Epithelial cell of esophagus (primary cell): Measurements from ENCODE around the gene HOXB7.

Experiments
- DNase-seq: peaks from one replicate; pipeline ENCODE4 v3.0.0; 2010; ENCODE audit warnings: low read depth
- H3K4me3 ChIP-seq: 2 replicates; pipeline ENCODE4 v1.5.1; 2011; ENCODE audit warnings: mild to moderate bottlenecking, low read length, control low read depth
- TF ChIP-seq, protein P1 (sequence below): IDR thresholded peaks from 2 replicates; pipeline ENCODE4 v1.5.1; 2011; ENCODE audit warnings: low read depth, mild to moderate bottlenecking, low read length, control low read depth, inconsistent platforms; ENCODE audit not compliant: insufficient read depth; ENCODE audit errors: missing control alignments

HOXB7 gene

GRCh38 chr17:48610282-48611211, at the start of gene HOXB7:
HOXB7 (minus strand) TSS chr17:48611017; CDS start chr17:48610918, 99 bp downstream.
- peak within 1 kb of the TSS; percentile 1 for H3K4me3 ChIP-seq

DNA sequence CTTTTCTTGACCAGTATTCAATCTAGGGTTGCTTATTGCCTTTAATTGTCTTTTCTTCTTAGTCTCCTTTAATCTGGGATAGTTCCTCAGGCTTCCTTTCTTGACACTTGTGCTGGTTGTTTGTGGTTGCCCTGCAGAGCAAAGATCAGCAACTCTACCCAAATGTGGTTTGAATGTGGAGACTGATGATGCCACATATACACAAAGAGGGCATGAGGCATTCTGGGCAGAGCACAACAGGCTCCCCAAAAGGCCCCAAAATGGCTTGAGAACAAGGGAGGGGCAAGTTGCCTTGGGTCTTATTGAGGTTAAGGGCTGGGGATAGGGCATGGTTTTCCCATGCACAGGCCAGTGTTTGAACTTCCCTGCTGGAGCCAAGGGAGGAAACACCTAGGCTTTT, 45.1 kb upstream of the HOXB7 start:
- no peak for DNase-seq
- no peak overlapping the region for H3K4me3 ChIP-seq
- TF ChIP-seq, protein P1, sequence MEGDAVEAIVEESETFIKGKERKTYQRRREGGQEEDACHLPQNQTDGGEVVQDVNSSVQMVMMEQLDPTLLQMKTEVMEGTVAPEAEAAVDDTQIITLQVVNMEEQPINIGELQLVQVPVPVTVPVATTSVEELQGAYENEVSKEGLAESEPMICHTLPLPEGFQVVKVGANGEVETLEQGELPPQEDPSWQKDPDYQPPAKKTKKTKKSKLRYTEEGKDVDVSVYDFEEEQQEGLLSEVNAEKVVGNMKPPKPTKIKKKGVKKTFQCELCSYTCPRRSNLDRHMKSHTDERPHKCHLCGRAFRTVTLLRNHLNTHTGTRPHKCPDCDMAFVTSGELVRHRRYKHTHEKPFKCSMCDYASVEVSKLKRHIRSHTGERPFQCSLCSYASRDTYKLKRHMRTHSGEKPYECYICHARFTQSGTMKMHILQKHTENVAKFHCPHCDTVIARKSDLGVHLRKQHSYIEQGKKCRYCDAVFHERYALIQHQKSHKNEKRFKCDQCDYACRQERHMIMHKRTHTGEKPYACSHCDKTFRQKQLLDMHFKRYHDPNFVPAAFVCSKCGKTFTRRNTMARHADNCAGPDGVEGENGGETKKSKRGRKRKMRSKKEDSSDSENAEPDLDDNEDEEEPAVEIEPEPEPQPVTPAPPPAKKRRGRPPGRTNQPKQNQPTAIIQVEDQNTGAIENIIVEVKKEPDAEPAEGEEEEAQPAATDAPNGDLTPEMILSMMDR, result no peak

More at GRCh38 chr17:48610282-48611211, at the start of gene HOXB7:
- no peak for DNase-seq
- TF ChIP-seq, protein P1, result no peak

DNA sequence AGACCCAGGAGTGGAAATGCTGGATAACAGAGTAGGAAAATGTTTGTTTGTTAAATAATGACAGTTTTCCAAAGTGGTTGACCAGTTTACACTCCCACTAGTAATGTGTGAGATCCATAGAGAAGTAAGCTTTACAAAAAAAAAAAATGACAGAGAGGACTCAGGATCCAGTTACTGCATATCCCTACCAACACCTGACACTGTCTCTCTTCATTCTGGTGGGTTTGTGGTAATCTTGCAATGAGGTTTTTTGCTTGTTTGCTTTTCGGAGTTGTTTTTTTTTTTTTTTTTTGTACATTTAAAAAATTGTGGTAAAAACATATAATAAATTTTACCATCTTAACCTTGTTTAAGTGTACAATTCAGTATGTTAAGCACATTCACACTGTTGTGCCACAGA, 38.9 kb upstream of the HOXB7 start:
- DNase-seq, result no peak
- TF ChIP-seq, protein P1, result no peak
- no peak overlapping the region for H3K4me3 ChIP-seq

GRCh38 chr17:48647963-48648245, 37.1 kb upstream of the HOXB7 start:
- no peak overlapping the region for H3K4me3 ChIP-seq
- no peak for DNase-seq
- TF ChIP-seq, protein P1, result no peak

GRCh38 chr17:48647103-48647962, 36.5 kb upstream of the HOXB7 start:
- no peak overlapping the region for H3K4me3 ChIP-seq
- DNase-seq, result no peak
- TF ChIP-seq, protein P1, result no peak

DNA sequence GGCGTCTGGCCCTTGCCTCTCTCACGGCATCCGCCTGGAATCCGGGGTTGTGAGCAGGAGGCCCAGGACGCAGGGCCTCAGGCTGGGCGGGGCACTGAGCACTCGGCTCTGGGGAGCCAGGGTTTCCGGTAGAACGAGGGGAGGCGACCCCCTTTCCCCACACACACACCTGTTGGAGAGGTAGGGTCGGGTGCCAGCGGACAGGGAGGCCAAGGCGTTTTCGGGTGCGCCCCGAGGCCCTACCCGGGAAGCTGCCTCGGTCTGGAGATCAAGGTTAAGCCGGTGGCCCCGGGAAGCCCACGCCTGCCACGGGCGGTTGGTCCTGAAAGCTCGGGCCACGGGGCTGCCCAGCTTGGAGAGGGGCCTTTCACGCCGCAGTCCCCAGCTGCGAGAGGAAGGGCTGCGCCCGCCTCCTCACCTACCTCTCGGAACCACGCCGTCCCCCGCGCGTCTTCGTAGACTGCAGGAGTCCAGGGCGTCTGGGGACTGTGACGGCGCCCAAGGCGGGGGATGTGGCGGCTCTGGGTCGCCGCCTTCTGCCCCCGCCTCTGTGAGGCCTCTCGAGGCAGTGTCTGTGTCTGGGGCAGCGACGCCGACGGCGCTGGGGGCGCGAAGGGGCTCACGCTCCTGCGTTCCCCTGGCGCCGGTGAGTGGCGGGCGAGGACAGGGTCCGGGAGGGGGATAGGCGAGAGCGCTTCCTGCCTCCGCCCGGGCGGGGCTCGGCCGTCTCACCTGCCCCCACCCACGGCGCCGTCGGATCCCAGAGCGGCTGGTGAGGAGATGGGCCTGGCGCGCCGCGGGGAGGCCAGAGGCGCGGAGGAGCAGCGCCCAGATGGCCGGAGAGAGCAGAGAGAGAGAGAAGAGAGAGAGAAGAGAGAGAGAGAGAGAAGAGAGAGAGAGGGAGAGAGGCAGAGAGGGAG, 35.6 kb upstream of the HOXB7 start:
- no peak overlapping the region for H3K4me3 ChIP-seq
- DNase-seq, result no peak

More for the DNA sequence above, 35.6 kb upstream of the HOXB7 start:
- TF ChIP-seq, protein P1, result no peak
